CD14-positive monocyte (primary cell): ENCODE data around the gene SELENOF. TPM values are rescaled to one million over a fixed set of nuclear protein-coding genes. Genes with fewer than 3 reads are reported as not detected.

Source experiments
- DNase-seq, 3 donors: peaks; one replicate each; pipeline ENCODE4 v3.0.0-alpha.2; 2011 to 2022
- H2AFZ ChIP-seq: 2 replicates; pipeline ENCODE4 v1.6.0; 2012; ENCODE audit warnings: mild to moderate bottlenecking, low read depth, low read length, inconsistent platforms; ENCODE audit not compliant: insufficient read depth, poor library complexity, severe bottlenecking
- H3K27ac ChIP-seq, 2 donors: 1 replicate in 1 of 2; 2 replicates in 1 of 2; pipeline ENCODE4 v1.5.1; 2012 to 2013; ENCODE audit warnings: low read length in 2 of 2, control low read depth in 1 of 2, inconsistent platforms in 1 of 2, low read depth in 1 of 2, mild to moderate bottlenecking in 1 of 2
- H3K27me3 ChIP-seq, 2 donors: one replicate each; pipeline versions ENCODE4 v1.6.0 to v1.6.1; 2011 to 2013; ENCODE audit warnings: low read length in 2 of 2; ENCODE audit not compliant: control insufficient read depth in 2 of 2, insufficient read depth in 2 of 2
- H3K36me3 ChIP-seq, 2 donors: replicated peaks in 1 of 2; 1 replicate in 1 of 2; 2 replicates in 1 of 2; pipeline versions ENCODE4 v1.5.1 to v1.6.1; 2012 to 2013; ENCODE audit warnings: low read length in 2 of 2, control low read depth in 1 of 2, inconsistent platforms in 1 of 2, mild to moderate bottlenecking in 1 of 2; ENCODE audit not compliant: insufficient read depth in 2 of 2, control insufficient read depth in 1 of 2
- H3K4me1 ChIP-seq, 2 donors: 1 replicate in 1 of 2; 2 replicates in 1 of 2; pipeline versions ENCODE4 v1.5.1 to v1.6.1; 2012 to 2013; ENCODE audit warnings: low read length in 2 of 2, control low read depth in 1 of 2, inconsistent platforms in 1 of 2, mild to moderate bottlenecking in 1 of 2, moderate library complexity in 1 of 2; ENCODE audit not compliant: insufficient read depth in 2 of 2, control insufficient read depth in 1 of 2
- H3K4me2 ChIP-seq: replicated peaks from 2 replicates; pipeline ENCODE3; 2012; ENCODE audit warnings: low read length, moderate library complexity, mild to moderate bottlenecking; ENCODE audit not compliant: poor library complexity, severe bottlenecking; ENCODE audit errors: extremely low read depth
- H3K4me3 ChIP-seq, 3 experiments: fragments of 200-600 bp in 1 of 3; sonication (generic) in 1 of 3; replicated peaks in 1 of 3; 1 replicate in 2 of 3; 2 replicates in 1 of 3; pipeline ENCODE4 v1.5.1; 2011 to 2013; ENCODE audit warnings: low read length in 3 of 3, mild to moderate bottlenecking in 3 of 3, control low read depth in 2 of 3, low read depth in 2 of 3, inconsistent platforms in 1 of 3, moderate library complexity in 1 of 3
- H3K79me2 ChIP-seq: 2 replicates; pipeline ENCODE4 v1.6.0; 2012; ENCODE audit warnings: mild to moderate bottlenecking, control low read depth, inconsistent platforms, low read length, moderate library complexity; ENCODE audit not compliant: insufficient read depth
- H3K9ac ChIP-seq: 2 replicates; pipeline ENCODE4 v1.6.0; 2017; ENCODE audit warnings: low read length, mild to moderate bottlenecking; ENCODE audit not compliant: insufficient read depth, poor library complexity, severe bottlenecking
- H3K9me3 ChIP-seq, 2 donors: replicated peaks in 1 of 2; 1 replicate in 1 of 2; 2 replicates in 1 of 2; pipeline versions ENCODE4 v1.5.1 to v1.6.1; 2012 to 2013; ENCODE audit warnings: low read length in 2 of 2, control low read depth in 1 of 2; ENCODE audit not compliant: control insufficient read depth in 1 of 2, insufficient read depth in 1 of 2
- H4K20me1 ChIP-seq: 2 replicates; pipeline ENCODE4 v1.6.0; 2012; ENCODE audit warnings: mild to moderate bottlenecking, low read length, control low read depth, moderate library complexity; ENCODE audit not compliant: insufficient read depth
- H3K27ac Mint-ChIP-seq, 7 donors: one replicate each; pipeline ENCODE4 v1.8.0; 2020; ENCODE audit warnings: mild to moderate bottlenecking in 7 of 7, mixed read lengths in 7 of 7, moderate library complexity in 6 of 7, inconsistent platforms in 2 of 7
- H3K27me3 Mint-ChIP-seq, 3 donors: one replicate each; pipeline ENCODE4 v1.8.0; 2021 to 2022; ENCODE audit warnings: low read depth in 3 of 3, mild to moderate bottlenecking in 3 of 3, mixed read lengths in 3 of 3, moderate library complexity in 3 of 3, inconsistent platforms in 1 of 3
- H3K36me3 Mint-ChIP-seq, 2 donors: one replicate each; pipeline ENCODE4 v1.8.0; 2020; ENCODE audit warnings: mixed read lengths in 2 of 2, inconsistent platforms in 1 of 2, mild to moderate bottlenecking in 1 of 2
- H3K4me1 Mint-ChIP-seq: one replicate; pipeline ENCODE4 v1.8.0; 2020; ENCODE audit warnings: mild to moderate bottlenecking, mixed read lengths
- H3K4me3 Mint-ChIP-seq, 2 donors: one replicate each; pipeline ENCODE4 v1.8.0; 2020; ENCODE audit warnings: mild to moderate bottlenecking in 2 of 2, mixed read lengths in 2 of 2, moderate library complexity in 1 of 2
- H3K9me3 Mint-ChIP-seq, 7 donors: one replicate each; pipeline ENCODE4 v1.8.0; 2020 to 2022; ENCODE audit warnings: mixed read lengths in 7 of 7, mild to moderate bottlenecking in 6 of 7, moderate library complexity in 6 of 7, inconsistent platforms in 2 of 7
- WGBS: methylation state at CpG from one replicate; pipeline ENCODE4 v1.1.5; 2013; ENCODE audit warnings: missing lambda C conversion rate; ENCODE audit not compliant: insufficient coverage; 5-methylcytosine and 5-hydroxymethylcytosine counted together
- intact Hi-C, 2 donors: fragments of 100-400 bp; cut with micrococcal nuclease; formaldehyde crosslinking; loops; one replicate each; pipeline versions ENCODE4 v1.15.0 to v1.15.1; 2023
- polyA plus RNA-seq, 3 donors: library from polyadenylated mRNA; depleted of rRNA in 1 of 3; unstranded in 2 of 3; stranded (reverse) in 1 of 3; fragments of 300-500 nt in 2 of 3; fragments of >200 nt in 1 of 3; fragmentation: Illumina TruSeq in 2 of 3; gene quantifications; 1 replicate in 2 of 3; 2 replicates in 1 of 3; pipeline ENCODE4 v1.2.3, GENCODE V29; 2012 to 2021
- TF ChIP-seq, protein P1 (sequence below): fragments of 200-600 bp; IDR thresholded peaks from one replicate; pipeline ENCODE4 v1.8.0; 2022; ENCODE audit warnings: antibody characterized with exemption, mild to moderate bottlenecking

SELENOF gene
- polyA plus RNA-seq, 3 donors, result 111 to 357 (median 339) TPM

DNA sequence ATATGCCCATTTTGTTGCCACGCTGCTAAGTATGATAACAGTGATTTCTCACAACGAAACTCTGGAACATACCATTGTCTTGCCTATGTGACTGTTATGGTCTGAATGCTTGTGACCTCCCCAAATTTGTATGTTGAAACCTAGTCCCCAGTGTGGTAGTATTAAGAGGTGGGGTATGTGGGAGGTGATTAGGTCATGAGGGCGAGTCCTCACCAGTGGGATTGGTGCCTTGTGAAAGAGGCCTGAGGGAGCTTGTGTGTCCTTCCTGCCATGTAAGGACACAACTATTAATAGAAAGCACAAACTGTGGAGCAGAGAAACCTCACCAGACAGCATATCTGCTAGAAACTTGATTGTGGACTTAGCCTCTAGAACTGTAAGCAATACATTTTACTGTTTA is 84.6 kb downstream of the SELENOF start:
- Mint-ChIP-seq H3K9me3 (peaks cover 0 to 2% (median 0%) of the 10 kb centered on the region in 7 donors), H3K36me3 (no peaks in the 10 kb centered on the region), H3K27ac (no peak overlapping the region), H3K4me1 (peaks cover 6% of the 10 kb centered on the region), H3K27me3 (peaks cover 0 to 4% (median 3%) of the 10 kb centered on the region in 3 donors), H3K4me3 (no peak overlapping the region)
- Histone ChIP-seq H3K4me3 (no peak overlapping the region), H3K27ac (no peak overlapping the region), H3K4me1 (no peaks in the 10 kb centered on the region), H3K9me3 (no peaks in the 10 kb centered on the region), H3K9ac (no peak overlapping the region), H3K79me2 (no peaks in the 10 kb centered on the region), H3K4me2 (no peak overlapping the region), H4K20me1 (no peaks in the 10 kb centered on the region), H2AFZ (no peak overlapping the region), H3K36me3 (no peaks in the 10 kb centered on the region), H3K27me3 (no peaks in the 10 kb centered on the region)
- TF ChIP-seq, protein P1, sequence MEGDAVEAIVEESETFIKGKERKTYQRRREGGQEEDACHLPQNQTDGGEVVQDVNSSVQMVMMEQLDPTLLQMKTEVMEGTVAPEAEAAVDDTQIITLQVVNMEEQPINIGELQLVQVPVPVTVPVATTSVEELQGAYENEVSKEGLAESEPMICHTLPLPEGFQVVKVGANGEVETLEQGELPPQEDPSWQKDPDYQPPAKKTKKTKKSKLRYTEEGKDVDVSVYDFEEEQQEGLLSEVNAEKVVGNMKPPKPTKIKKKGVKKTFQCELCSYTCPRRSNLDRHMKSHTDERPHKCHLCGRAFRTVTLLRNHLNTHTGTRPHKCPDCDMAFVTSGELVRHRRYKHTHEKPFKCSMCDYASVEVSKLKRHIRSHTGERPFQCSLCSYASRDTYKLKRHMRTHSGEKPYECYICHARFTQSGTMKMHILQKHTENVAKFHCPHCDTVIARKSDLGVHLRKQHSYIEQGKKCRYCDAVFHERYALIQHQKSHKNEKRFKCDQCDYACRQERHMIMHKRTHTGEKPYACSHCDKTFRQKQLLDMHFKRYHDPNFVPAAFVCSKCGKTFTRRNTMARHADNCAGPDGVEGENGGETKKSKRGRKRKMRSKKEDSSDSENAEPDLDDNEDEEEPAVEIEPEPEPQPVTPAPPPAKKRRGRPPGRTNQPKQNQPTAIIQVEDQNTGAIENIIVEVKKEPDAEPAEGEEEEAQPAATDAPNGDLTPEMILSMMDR, result no peak
- DNase-seq, result no peak
- intact Hi-C loops, result no loop called here
- WGBS, result 100% methylated on average over 1 of the region's 3 CpGs

DNA sequence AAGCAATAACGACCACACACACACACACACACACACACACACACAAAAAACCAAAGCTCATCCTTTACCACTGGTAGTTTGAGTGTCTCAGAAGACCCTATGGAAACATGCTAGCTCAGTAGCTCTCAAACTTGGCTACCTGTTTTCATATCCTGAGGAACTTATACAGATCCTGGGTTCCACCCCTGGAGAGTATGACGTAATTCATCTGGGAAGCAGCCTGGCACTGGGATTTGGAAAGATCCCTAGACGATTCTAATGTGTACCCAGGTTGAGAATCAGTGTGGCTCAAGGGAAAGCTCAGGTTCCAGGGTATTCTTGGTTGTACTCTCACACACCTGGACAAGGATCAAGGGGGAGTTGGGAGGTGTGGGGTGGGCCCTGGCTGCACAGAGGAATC is 85.9 kb downstream of the SELENOF start:
- Histone ChIP-seq H4K20me1 (no peaks in the 10 kb centered on the region), H3K4me3 (no peak overlapping the region), H2AFZ (no peak overlapping the region), H3K36me3 (no peaks in the 10 kb centered on the region), H3K9me3 (no peaks in the 10 kb centered on the region), H3K4me2 (no peak overlapping the region), H3K79me2 (no peaks in the 10 kb centered on the region), H3K9ac (no peak overlapping the region), H3K4me1 (no peaks in the 10 kb centered on the region), H3K27me3 (no peaks in the 10 kb centered on the region), H3K27ac (no peak overlapping the region)
- Mint-ChIP-seq H3K27ac (no peak overlapping the region), H3K4me1 (no peaks in the 10 kb centered on the region), H3K9me3 (peaks cover 0 to 1% (median 0%) of the 10 kb centered on the region in 7 donors), H3K4me3 (no peak overlapping the region), H3K27me3 (peaks cover 0 to 4% (median 0%) of the 10 kb centered on the region in 3 donors), H3K36me3 (no peaks in the 10 kb centered on the region)
- no peak for DNase-seq
- intact Hi-C loops, result no loop called here
- TF ChIP-seq, protein P1, result no peak
- 65% methylated on average over 2 of the region's 3 CpGs for WGBS
